OCI-M1 (cell line): ENCODE results near the gene SDK1.

ENCODE experiments used
- DNase-seq: peaks from one replicate; lab custom pipeline; 2025; lab: John Stamatoyannopoulos, UW

SDK1 gene

DNA sequence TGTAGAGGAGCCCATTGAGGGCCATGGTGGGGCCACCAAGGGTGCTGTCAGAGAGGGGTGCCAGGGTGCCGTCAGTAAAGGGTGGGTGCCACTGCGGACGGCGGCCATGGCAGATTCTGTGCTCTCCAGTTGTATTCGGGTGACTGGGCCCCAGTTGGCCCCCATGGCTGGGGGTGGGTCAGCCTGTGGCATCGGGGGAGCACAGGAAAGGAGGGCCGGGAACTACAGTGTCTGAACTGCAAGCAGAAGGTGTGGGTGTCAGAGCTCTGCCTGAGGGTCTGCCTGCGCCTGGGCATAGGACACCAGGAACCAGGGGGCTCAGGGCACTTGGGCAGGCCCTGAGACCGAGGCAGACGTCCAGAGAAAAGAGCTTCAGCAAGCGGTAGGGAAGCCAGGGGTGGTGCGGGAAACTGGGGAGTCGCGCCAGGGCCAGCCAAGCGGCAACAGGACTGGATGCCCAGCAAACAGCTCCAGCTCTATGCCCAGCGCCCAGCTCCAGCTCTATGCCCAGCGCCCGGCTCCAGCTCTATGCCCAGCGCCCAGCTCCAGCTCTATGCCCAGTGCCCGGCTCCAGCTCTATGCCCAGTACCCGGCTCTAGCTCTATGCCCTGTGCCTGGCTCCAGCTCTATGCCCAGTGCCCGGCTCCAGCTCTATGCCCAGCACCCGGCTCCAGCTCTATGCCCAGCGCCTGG lies 878.8 kb downstream of the SDK1 start:
- no peak for DNase-seq

DNA sequence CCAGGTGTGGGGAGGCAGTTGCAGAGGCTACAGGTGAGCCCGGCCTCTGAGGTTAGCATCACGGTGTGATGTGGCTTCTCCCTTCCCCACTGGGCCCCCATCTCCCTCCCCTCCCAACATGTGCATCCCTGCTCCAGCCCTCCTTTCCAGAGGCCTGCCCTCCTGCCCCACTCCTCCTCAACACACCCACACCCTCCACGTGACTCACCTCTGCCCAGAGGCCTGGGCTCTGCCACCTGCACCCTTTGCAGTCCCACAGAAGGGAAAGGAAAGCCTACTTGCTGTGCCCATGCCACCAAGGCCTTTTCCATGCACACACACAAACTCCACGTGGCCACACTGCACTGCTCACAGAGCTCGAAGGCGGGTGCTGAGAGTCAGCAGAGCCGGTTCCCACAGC lies 880.4 kb downstream of the SDK1 start:
- DNase-seq = no peak

DNA sequence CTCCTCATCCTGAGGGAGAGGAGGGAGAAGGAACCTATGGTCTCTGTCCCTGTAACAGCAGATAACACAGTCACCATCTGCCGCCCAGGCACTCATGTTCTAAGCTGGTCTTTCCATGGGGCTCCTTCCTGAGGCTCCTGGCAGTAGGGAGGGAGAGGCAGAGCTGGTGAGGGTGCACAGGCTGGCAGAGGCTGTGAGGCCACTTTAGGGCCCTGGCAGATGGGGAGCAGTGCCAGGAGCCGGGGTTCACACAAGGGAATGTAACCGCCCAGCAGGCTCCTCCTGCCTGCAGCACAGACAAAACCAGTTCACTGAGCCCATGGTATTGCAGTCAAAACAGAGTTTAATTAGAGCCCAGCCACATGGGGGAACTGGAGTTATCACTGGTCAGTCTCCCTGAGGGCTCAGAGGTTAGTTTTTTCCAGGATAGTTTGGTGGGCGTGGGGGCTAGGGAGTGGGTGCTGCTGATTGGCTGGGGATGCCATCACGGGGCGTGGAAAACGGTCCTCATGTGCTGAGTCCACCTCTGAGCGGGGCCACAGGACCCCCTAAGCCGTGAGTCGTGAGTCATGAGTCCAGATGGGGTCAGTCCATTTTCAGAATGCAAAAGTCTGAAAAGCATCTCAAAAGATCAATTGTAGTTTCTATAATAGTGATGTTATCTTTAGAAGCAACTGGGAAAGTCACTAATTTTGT lies 881.7 kb downstream of the SDK1 start:
- no peak for DNase-seq

DNA sequence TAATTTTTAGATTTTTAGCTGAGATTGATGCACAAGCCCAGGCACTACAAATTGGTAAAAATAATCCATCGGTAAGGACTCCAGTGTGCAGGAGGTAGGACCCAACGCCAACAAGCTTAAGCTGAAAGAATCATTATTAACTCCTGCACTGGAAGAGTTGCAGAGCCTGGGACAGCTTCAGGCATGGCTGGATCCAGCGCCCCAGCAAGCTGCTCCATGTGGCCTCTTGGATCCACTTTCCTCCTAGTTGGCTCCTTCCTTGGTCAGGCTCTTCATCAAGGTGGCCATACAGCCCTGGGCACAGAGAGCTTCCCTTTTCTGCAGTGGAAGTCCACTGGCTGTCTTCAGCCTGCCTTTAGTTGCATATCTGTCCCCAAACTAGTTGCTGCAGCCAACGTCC lies 883.6 kb downstream of the SDK1 start:
- DNase-seq = no peak

DNA sequence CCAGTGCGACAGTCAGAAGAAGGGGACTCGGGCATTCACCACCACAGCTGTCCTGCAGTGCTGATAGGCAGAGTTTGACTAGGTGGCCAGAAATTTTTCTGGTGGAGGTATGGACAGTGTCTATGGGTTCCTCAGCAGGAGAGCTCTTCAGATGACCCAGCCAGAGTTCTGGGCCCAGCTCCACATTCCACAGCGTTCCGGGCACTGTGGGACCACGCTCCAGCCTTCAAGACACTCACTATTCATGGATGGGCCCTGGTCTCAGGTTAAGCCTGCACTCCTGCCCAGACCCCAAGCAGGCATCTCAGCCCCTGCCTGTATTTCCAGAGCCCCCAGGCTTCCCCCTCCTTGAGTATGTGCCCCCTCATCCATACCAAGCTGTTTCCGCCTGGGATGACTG lies 884.1 kb downstream of the SDK1 start:
- DNase-seq = no peak

DNA sequence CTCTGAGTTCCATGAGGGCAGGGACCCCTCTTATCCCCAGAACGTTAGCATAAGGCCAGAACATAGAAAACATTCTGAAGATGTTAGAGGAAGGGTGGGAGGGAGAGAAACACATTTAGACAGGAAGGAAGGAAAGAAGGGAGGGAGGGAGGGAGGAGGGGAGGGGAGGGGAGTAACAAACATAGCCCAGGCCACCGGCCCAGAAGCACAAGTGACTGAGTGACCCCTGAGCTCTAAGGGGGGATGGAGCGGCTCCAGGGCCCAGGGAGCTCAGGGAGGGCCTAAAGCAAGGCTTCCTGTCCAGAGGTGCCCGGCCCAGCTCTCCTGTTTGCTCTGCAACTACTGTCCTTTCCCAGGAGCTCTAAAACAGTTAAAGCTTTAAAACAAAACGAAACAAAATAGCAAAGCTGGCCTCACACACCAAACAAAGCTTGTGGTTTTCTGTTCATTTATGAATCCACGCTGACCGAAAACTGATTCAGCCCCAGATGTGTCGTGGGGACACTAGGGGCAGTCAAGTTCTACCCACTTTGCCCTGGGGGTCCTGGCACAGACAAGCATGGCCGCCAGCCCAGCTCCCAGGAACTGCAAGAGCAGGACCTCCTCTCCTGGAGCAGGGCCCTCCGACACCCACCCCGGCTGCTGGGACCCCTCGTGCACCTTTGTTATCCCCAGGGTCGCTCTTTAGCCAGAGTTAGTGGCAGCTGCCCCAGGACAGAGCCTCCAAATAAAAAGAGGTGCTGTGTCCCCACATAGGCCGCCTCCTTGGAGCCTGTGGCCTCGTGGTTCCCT lies 884.9 kb downstream of the SDK1 start:
- no peak for DNase-seq

DNA sequence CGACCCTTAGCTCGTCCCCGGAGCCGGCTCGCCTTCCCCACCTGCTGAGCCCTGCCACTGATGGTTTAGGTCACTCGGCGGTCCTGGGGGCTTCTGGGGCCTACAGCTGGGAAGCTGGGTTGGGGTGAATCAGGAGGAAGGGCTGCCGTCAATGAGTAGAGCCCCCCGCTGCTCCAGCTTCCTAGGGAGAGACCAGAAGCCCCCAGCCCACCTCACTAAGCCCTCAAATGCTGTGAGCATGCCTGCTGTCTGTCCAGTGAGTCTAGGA lies 885.4 kb downstream of the SDK1 start:
- DNase-seq = no peak

DNA sequence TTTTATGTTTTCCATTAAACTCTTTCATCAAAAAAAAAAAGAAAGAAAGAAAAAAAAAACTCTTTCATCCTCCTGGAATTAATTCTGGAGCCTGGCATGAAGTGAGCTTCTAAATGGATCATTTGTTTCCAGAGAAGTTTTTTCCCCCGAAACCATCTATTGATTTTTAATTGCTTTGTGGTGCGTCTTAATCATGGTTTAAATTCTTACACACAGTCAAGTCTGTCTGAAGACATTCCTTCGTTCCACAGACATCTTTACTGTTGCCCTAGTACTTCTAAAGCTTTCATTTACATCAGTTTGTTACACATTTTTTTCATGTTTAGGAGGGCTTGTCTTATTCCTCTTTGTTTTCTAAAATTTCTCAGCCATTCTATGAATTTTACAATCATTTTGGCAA lies 887.6 kb downstream of the SDK1 start:
- no peak for DNase-seq

DNA sequence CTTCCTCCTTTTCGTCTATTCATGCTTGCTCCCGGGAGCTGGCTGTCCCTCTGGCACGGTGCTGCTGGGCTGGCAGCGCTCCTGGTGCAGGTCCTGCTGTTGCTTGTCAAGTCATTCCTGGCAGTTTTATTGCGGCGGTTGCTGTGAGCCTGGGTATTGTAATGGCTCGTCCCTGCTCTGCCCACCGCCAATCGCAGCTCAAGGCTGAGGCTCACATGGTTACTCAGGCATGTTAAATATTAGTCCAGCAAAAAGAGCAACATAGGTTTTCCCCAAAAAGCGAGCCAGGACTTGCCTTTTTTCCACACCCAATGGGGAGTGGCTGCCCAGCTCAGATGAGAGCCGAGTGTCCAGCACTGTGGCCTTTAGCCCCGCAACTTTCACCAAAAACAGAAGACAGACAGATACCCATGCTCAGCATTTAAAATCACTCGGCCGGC lies 888.1 kb downstream of the SDK1 start:
- DNase-seq = no peak

DNA sequence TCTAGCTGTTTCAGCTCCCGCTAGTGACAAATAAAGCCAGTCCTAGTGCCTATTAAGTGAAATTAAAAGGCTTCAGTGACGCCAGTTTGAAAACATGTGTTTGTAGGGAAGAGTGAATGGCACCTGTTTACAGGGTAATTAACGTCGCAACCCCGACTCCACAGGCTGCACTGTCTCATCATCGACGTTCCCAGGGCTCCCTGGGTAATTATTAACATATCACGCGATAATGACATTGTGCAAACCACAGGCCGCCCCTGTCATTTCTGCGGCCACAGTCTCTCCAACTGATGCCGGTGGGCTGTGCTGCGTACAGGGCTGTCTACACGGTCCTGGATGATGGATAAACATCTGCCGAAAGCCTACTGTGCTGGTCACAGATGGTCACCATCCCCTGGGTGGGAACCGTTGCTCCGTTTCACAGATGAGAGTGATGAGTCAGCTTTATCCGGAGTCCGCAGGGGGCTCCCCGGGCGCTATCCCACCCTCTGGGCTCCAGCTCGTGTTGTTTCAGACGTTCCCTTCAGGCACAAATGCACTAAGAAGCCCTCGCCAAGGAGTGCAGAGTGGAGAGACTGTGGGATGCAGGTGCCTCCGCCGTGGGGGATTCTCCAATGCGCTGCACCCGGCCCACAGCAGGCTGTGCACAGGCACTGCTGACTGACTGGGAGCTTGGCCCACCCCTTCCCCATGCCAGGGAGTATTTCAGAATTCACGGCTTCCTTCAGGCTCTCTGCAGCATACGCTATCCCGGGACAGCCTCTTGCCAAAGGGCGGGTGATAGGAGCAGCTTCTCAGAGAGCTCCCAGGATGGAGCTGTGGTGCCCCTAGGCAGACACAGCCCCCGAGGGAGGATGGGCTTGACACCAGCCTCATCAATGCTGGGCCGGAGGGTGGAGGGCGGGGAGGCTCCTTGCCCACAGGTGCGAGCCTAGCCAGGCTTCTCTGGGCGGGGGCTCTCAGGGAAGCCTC lies 889.2 kb downstream of the SDK1 start:
- DNase-seq = no peak

DNA sequence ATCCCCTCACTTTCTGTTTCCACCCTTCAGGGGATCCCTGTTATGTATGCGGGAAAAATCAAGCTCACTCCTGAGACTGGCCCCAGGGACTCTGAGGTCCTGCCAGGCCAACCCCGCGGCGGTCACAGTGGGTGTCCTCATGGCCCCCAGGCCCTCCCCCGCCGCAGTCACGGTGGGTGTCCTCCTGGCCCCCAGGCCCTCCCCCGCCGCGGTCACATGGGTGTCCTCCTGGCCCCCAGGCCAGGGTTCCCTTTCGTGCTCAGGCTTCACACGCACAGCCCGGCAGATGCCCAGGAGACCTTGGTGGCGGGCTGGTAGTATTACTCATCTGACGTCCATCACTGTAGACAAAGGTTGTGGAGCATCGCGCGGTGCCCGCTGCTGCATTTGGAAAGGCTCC lies 890.0 kb downstream of the SDK1 start:
- DNase-seq = no peak

DNA sequence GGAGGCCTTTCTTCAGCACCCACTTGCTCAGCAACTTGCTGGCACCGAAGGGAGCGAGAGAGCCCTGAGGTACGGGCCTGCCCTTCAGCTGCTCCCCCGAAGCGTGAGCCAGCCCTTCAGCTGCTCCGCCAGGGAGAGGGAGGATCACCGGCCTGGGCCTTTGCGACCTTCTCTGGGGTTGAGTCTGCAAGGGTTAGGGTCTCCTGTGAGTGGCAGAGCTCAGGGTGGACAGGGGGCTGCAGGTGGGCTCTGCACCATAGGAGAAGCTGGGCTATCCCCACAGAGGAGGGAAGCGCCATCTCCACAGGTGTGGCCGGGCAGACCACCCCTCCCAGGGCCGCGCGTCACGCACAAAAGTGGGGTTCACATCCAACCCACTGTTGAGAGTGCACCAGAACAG lies 890.5 kb downstream of the SDK1 start:
- DNase-seq = no peak

DNA sequence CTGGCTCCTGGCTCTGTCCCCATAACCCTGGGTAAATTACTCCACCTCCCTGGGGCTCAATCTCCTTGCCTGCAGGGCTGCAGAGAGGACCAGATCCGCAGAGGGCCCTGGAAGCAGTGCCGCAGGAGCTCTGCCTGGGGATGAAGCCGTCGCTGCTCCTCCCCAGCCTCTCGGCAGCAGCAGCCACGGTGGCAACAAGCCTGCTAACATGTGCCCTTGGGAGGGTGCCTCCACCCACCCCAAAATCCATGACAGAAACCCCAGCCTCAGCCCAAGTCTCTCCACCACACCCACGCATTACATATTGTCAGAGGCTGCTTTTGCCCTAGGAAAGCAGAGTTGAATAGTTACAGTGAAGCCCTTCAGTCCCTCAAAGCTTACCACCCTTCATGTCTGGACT lies 894.6 kb downstream of the SDK1 start:
- no peak for DNase-seq

DNA sequence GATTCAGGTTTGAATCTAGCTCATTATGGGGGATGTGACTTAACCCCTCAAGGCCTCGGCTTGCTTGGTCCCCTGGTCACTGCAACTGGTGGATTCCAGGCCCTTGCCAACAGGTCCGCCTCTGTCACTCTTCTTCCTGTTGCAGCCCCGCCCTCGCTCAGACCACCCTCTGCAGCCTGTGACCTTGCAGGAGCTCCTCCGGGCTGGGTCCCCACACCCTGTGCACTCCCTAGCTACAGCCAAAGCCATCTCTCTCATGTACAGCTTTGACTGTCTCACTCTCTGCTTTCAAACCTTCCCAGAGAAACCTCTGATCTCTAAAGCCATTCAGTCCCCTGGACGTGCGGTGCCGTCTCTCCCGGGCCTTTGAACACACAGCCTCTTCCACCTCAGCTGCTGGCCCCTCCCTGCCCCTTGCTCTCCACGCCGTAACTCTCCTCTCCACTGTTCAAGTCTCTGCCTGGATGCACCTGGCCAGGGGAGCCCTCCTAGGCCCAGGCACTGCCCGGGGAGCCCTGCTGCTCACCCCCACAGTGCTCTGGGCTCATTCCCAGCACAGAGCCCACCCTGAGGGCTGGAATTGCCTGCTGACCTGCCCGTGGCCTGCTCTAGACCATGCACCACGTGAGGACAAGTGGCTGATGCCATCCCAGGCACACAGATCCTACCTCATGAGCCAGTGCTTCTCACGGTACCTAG lies 895.2 kb downstream of the SDK1 start:
- no peak for DNase-seq

DNA sequence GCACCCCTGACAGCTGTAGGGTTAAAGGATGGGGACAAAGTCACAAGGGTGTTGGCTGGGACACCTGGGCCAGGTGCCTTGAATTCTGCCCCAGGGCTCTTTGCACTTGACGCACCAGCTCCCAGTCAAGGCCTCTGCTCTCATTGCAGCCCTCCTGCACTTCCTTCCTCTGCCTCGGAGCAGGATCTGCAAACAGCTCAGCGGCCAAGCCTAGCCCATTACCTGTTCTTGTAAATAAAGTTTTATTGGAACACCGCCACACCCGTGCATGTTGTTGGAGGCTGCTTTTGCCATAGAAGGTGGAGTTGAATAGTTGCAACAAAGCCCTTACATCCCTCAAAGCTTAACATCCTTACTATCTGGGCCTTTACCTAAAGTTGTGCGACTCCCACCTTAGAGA lies 897.2 kb downstream of the SDK1 start:
- no peak for DNase-seq

DNA sequence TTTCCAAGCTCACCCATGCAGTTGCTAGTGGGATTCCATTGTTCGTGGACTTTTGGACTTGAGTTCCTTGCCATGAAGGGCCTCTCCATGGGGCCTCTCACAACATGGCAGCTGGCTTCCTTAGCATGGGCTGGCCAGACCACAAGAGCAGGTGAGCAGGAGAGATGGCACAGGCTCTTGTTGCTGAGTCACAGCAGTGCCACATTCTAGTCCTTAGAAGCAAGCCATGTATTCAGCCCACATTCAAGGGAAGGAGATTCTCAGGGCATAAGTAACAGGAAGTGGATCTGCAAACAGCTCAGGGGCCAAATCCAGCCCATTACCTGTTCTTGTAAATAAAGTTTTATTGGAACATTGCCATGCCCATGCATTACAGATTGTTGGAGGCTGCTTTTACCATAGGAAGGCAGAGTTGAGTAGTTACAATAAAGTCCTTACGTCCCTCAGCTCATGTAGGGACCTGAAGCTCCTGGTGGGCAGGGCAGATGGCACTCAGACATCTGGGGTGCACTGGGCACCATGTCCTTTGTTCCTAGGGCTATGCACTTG lies 899.6 kb downstream of the SDK1 start:
- no peak for DNase-seq

DNA sequence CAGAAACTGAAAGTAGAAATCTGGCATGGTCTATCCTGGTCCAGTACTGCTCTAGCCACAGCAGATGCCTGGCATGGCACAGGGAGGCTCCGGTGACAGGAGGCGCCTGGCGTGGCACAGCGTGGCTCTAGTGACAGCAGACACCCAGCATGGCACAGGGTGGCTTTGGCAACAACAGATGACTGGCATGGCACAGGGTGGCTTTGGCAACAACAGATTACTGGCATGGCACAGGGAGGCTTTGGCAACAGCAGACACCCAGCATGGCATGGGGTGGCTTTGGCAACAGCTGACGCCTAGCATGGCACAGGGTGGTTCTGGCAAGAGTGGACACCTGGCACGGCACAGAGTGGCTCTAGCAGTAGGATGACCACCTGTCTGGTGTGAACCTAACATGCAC lies 900.5 kb downstream of the SDK1 start:
- DNase-seq = no peak

DNA sequence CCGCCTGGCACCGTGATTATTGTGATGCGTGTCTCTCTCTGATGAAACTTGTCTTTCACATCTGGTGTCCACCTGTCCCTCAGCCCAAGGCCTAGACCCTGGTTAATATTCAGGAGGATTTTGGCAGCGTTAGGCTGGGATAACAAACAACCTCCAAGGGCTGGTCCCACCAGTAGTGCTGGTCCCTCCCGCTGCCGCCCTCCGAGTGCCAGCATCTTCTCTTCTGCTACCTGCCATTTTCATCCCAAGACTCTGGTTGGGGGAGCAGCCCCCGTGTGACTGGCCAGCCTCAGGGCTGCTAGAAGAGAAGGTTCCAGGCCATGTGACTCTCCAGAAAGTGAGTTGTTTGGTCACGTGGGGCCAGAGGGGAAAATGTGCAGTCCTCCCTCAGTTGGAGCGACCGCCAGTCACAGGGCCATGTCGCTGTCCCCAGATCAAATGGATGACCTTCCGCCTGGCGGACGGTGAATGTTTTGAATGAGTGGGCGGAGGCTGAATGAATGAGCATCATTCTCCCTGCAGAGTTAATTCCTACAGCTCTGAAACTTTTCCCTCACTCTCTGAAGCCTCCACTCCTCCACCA lies 901.2 kb downstream of the SDK1 start:
- no peak for DNase-seq

DNA sequence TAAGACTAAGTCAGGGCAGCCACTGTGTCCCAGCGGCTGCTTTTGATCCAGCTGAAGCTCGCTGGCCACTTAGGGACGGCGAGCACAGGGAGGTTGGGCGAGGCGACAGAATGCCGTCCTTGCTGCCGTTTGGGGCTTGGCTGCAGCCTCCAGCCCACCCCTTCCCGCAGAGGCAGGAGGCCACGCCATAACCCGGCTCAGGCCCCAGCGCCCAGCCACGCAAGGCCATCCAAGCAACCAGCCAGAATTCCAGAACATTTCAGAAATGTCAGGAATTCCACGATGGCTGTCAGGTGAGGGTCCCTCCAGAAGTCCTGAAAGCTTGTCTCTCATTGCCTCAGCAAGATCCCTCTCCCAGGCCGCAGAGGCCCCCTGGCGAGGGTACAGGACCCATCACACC lies 901.9 kb downstream of the SDK1 start:
- DNase-seq = no peak

DNA sequence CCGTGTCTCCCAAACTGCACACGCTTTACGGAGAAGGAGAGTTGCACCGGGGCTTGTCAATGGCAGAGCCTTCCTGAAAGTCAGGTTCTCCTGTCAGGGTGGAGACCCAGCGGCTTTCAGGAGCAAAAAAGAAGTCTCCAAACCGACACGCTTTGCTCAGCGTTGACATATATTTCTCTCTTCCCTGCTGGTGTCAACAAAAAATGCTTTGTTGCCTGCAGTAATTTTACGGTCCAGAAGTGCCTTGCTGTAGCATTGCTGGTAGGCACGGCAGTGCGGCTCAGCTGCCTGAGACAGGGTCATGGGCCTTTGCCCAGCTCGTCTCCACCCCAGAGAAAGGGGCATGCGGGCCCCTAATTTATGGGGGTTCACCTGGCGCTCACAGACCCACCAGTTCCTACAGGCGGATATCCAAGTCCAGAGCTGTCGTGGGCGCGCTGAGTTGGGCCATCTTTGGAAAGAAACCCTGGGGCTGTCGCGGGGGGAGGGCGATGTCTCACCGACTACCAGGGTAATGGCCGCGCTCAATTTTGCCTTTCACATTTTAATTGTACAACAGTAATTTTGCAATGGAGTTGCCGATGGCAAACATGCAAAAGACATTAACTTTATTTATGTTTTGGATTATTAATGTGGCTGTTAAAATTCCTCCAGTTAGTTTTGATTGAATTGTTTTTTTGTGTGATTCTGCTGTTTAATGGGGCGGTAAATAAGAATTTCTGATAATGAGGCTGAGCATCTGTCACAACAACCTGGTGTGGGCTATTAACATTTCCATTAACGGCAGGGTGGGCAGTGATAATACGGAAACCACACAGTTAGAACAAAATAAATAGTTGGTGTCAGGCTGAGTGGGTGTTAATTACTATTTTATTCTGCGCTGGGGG lies 902.8 kb downstream of the SDK1 start:
- DNase-seq = no peak
